ENCODE data around the gene HOXC6. TPM values are rescaled to one million over a fixed set of nuclear protein-coding genes. Genes with fewer than 3 reads are reported as not detected.

HOXC6 gene
- total RNA-seq, 5 donors from 2014 or later (not counting 1 experiment from before 2014, with no cell fraction given), result not detected

- peaks cover 20 to 32% (median 27%) of the 10 kb centered on the region in 3 donors for H3K4me1 Mint-ChIP-seq
- no peaks in the 10 kb centered on the region for H3K36me3 Mint-ChIP-seq
- ATAC-seq (replicated peaks in 1 of 4) (peak; percentile 25 to 46 (median 39)), DNase-seq (no peak)
- WGBS (ENCODE audit: insufficient coverage), result 5% methylated on average over 21 of the region's 24 CpGs
- H3K4me3 Mint-ChIP-seq, result peak overlapping the region; percentile 75 to 79 (median 79)
- CTCF ChIA-PET, result interaction anchor here (0.6 to 2.3 kb wide), 12 partner anchors 9 to 271 kb away, joined by 3 to 11 read pairs (median 4); partner anchors contain the start of gene SMUG1 (in 1 of the 2)
- Histone ChIP-seq H3K4me1 (ENCODE audit: control insufficient read depth in 1 of 2, extremely low read depth in 1 of 2, insufficient read depth in 2 of 2, low read length in 2 of 2) (peaks cover 5 to 43% of the 10 kb centered on the region in 2 experiments), H3K36me3 (ENCODE audit: control insufficient read depth in 2 of 2, extremely low read depth in 1 of 2, insufficient read depth in 1 of 2, low read length in 1 of 2) (no peaks in the 10 kb centered on the region), H3K27ac (ENCODE audit: low read length) (no peak overlapping the region), H3K4me3 (ENCODE audit: control insufficient read depth in 1 of 2, extremely low read depth in 1 of 2, low read length in 1 of 2) (peak overlapping the region; percentile 42 to 60), H3K9me3 (no peaks in the 10 kb centered on the region), H3K27me3 (replicated peaks in 1 of 2; ENCODE audit: control insufficient read depth in 2 of 2, extremely low read depth in 1 of 2, insufficient read depth in 2 of 2, low read length in 1 of 2) (peaks cover 14 to 93% of the 10 kb centered on the region in 2 experiments)
- POLR2A ChIA-PET, result interaction anchor here in 1 of 2 donors (0.7 kb wide), 1 partner anchor 1102 kb away, joined by 3 read pairs; no protein-coding TSS in a partner anchor
- no peak overlapping the region for H3K27ac Mint-ChIP-seq
- peaks cover 55 to 86% of the 10 kb centered on the region in 2 donors for H3K27me3 Mint-ChIP-seq
- H3K9me3 Mint-ChIP-seq, result no peaks in the 10 kb centered on the region
These were observed 11.0 kb upstream of the HOXC6 start for GRCh38 chr12:54017027-54017788.

GRCh38 chr12:54017878-54018467, 10.3 kb upstream of the HOXC6 start:
- H3K4me3 ChIP-seq (ENCODE audit: control insufficient read depth in 1 of 2, extremely low read depth in 1 of 2, low read length in 1 of 2), result peak overlapping the region; percentile 42 to 60
- Mint-ChIP-seq H3K27me3 (peaks cover 55 to 86% of the 10 kb centered on the region in 2 donors), H3K4me3 (peak overlapping the region; percentile 75 to 79 (median 79)), H3K9me3 (no peaks in the 10 kb centered on the region), H3K27ac (no peak overlapping the region), H3K36me3 (no peaks in the 10 kb centered on the region), H3K4me1 (peaks cover 20 to 32% (median 27%) of the 10 kb centered on the region in 3 donors)
- ATAC-seq (replicated peaks in 1 of 4) (peak; percentile 82 to 85 (median 84)), DNase-seq (peak; percentile 41 to 85 (median 68))
- H3K36me3 ChIP-seq (ENCODE audit: control insufficient read depth in 2 of 2, extremely low read depth in 1 of 2, insufficient read depth in 1 of 2, low read length in 1 of 2), result no peaks in the 10 kb centered on the region
- WGBS (ENCODE audit: insufficient coverage), result 5% methylated on average over 12 of the region's 34 CpGs
- CTCF ChIA-PET, result interaction anchor here (0.6 to 2.3 kb wide), 13 partner anchors 9 to 272 kb away, joined by 3 to 11 read pairs (median 4); partner anchors contain the start of gene SMUG1 (in 1 of the 2)
- H3K4me1 ChIP-seq (ENCODE audit: control insufficient read depth in 1 of 2, extremely low read depth in 1 of 2, insufficient read depth in 2 of 2, low read length in 2 of 2), result peaks cover 5 to 43% of the 10 kb centered on the region in 2 experiments
- POLR2A ChIA-PET, result no interaction called here
- H3K27me3 ChIP-seq (replicated peaks in 1 of 2; ENCODE audit: control insufficient read depth in 2 of 2, extremely low read depth in 1 of 2, insufficient read depth in 2 of 2, low read length in 1 of 2), result peaks cover 17 to 93% of the 10 kb centered on the region in 2 experiments
- H3K27ac ChIP-seq (ENCODE audit: low read length), result peak overlapping the region; percentile 53
- H3K9me3 ChIP-seq, result no peaks in the 10 kb centered on the region

DNA sequence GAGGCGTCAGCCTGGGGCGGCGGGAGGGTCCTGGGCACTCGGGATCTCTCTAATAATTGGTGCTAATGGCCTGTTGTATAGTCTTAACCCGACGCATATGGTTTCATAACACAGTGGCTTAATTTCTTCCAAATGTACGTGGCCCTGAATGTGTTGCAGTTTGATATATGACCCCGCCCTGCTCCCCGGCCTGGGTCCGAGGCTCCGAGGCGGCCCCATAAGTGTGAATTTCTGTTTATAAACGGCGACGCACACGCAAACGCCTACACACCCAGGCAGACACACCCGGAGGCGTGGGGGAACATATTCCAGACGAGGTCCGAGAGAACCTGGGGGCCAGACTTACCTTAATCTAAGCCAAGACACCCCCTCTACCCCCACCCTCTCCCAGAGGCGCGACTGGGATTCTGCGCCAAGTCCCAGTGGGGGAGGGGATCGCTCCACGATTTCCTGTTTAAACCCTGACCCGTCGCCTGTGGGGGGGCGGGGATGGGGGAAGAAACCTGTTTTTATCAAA, 9.7 kb upstream of the HOXC6 start:
- no peak for DNase-seq
- Histone ChIP-seq H3K36me3 (ENCODE audit: control insufficient read depth in 2 of 2, extremely low read depth in 1 of 2, insufficient read depth in 1 of 2, low read length in 1 of 2) (no peaks in the 10 kb centered on the region), H3K9me3 (no peaks in the 10 kb centered on the region), H3K27ac (ENCODE audit: low read length) (peak overlapping the region; percentile 53), H3K4me3 (ENCODE audit: control insufficient read depth in 1 of 2, extremely low read depth in 1 of 2, low read length in 1 of 2) (peak overlapping the region; percentile 42 to 60), H3K4me1 (ENCODE audit: control insufficient read depth in 1 of 2, extremely low read depth in 1 of 2, insufficient read depth in 2 of 2, low read length in 2 of 2) (peaks cover 5 to 43% of the 10 kb centered on the region in 2 experiments), H3K27me3 (replicated peaks in 1 of 2; ENCODE audit: control insufficient read depth in 2 of 2, extremely low read depth in 1 of 2, insufficient read depth in 2 of 2, low read length in 1 of 2) (peaks cover 17 to 91% of the 10 kb centered on the region in 2 experiments)
- ChIA-PET CTCF (interaction anchor here in 1 of 2 donors (1.0 kb wide), 1 partner anchor 183 kb away, joined by 4 read pairs; no protein-coding TSS in a partner anchor), POLR2A (no interaction called here)
- Mint-ChIP-seq H3K4me1 (peaks cover 20 to 32% (median 27%) of the 10 kb centered on the region in 3 donors), H3K27ac (no peak overlapping the region), H3K36me3 (no peaks in the 10 kb centered on the region), H3K9me3 (no peaks in the 10 kb centered on the region), H3K27me3 (peaks cover 56 to 86% of the 10 kb centered on the region in 2 donors), H3K4me3 (peak overlapping the region in 1 of 3 donors; percentile 79)
- ATAC-seq (replicated peaks in 1 of 4), result no peak
- 61% methylated on average over 17 of the region's 29 CpGs for WGBS (ENCODE audit: insufficient coverage)

- ChIA-PET POLR2A (no interaction called here), CTCF (interaction anchor here in 1 of 2 donors (1.1 kb wide), 1 partner anchor 189 kb away, joined by 4 read pairs; no protein-coding TSS in a partner anchor)
- Histone ChIP-seq H3K4me3 (ENCODE audit: control insufficient read depth in 1 of 2, extremely low read depth in 1 of 2, low read length in 1 of 2) (no peak overlapping the region), H3K27ac (ENCODE audit: low read length) (no peak overlapping the region), H3K4me1 (ENCODE audit: control insufficient read depth in 1 of 2, extremely low read depth in 1 of 2, insufficient read depth in 2 of 2, low read length in 2 of 2) (peaks cover 5 to 40% of the 10 kb centered on the region in 2 experiments), H3K36me3 (ENCODE audit: control insufficient read depth in 2 of 2, extremely low read depth in 1 of 2, insufficient read depth in 1 of 2, low read length in 1 of 2) (no peaks in the 10 kb centered on the region), H3K9me3 (no peaks in the 10 kb centered on the region), H3K27me3 (replicated peaks in 1 of 2; ENCODE audit: control insufficient read depth in 2 of 2, extremely low read depth in 1 of 2, insufficient read depth in 2 of 2, low read length in 1 of 2) (peaks cover 14 to 91% of the 10 kb centered on the region in 2 experiments)
- peak overlapping the region in 1 of 3 donors; percentile 5 for H3K4me3 Mint-ChIP-seq
- H3K4me1 Mint-ChIP-seq, result peaks cover 19 to 32% (median 25%) of the 10 kb centered on the region in 3 donors
- 61% methylated on average over 29 of the region's 43 CpGs for WGBS (ENCODE audit: insufficient coverage)
- no peaks in the 10 kb centered on the region for H3K9me3 Mint-ChIP-seq
- H3K27ac Mint-ChIP-seq, result no peak overlapping the region
- H3K27me3 Mint-ChIP-seq, result peaks cover 57 to 85% of the 10 kb centered on the region in 2 donors
- no peak for DNase-seq
- H3K36me3 Mint-ChIP-seq, result no peaks in the 10 kb centered on the region
- ATAC-seq (replicated peaks in 1 of 4), result no peak
These were observed 9.0 kb upstream of the HOXC6 start for GRCh38 chr12:54019091-54019811.

GRCh38 chr12:54019924-54020590, 8.2 kb upstream of the HOXC6 start:
- H3K4me1 Mint-ChIP-seq, result peaks cover 12 to 27% (median 18%) of the 10 kb centered on the region in 3 donors
- H3K27me3 Mint-ChIP-seq, result peaks cover 58 to 82% of the 10 kb centered on the region in 2 donors
- Histone ChIP-seq H3K36me3 (ENCODE audit: control insufficient read depth in 2 of 2, extremely low read depth in 1 of 2, insufficient read depth in 1 of 2, low read length in 1 of 2) (no peaks in the 10 kb centered on the region), H3K27me3 (replicated peaks in 1 of 2; ENCODE audit: control insufficient read depth in 2 of 2, extremely low read depth in 1 of 2, insufficient read depth in 2 of 2, low read length in 1 of 2) (peaks cover 16 to 91% of the 10 kb centered on the region in 2 experiments), H3K4me3 (ENCODE audit: control insufficient read depth in 1 of 2, extremely low read depth in 1 of 2, low read length in 1 of 2) (no peak overlapping the region), H3K9me3 (no peaks in the 10 kb centered on the region), H3K4me1 (ENCODE audit: control insufficient read depth in 1 of 2, extremely low read depth in 1 of 2, insufficient read depth in 2 of 2, low read length in 2 of 2) (peaks cover 5 to 32% of the 10 kb centered on the region in 2 experiments), H3K27ac (ENCODE audit: low read length) (no peak overlapping the region)
- no peak overlapping the region for H3K27ac Mint-ChIP-seq
- no peaks in the 10 kb centered on the region for H3K9me3 Mint-ChIP-seq
- H3K36me3 Mint-ChIP-seq, result no peaks in the 10 kb centered on the region
- DNase-seq (no peak), ATAC-seq (replicated peaks in 1 of 4) (no peak)
- CTCF ChIA-PET, result interaction anchor here in 1 of 2 donors (1.1 kb wide), 1 partner anchor 188 kb away, joined by 4 read pairs; no protein-coding TSS in a partner anchor
- POLR2A ChIA-PET, result no interaction called here
- 47% methylated on average over 3 of the region's 10 CpGs for WGBS (ENCODE audit: insufficient coverage)
- H3K4me3 Mint-ChIP-seq, result peak overlapping the region in 1 of 3 donors; percentile 5

Data from T-cell (primary cell).